Glutamatergic neuron (in vitro differentiated cells): ENCODE data around the gene PRELP. TPM values are rescaled to one million over a fixed set of nuclear protein-coding genes. Genes with fewer than 3 reads are reported as not detected.

ENCODE experiments used
- DNase-seq: peaks from one replicate; pipeline ENCODE4 v3.0.0; 2022
- H3K27ac Mint-ChIP-seq: one replicate; pipeline ENCODE4 v1.8.0; 2020; ENCODE audit warnings: mild to moderate bottlenecking, mixed read lengths, inconsistent platforms; ENCODE audit not compliant: unreplicated experiment
- H3K27me3 Mint-ChIP-seq: one replicate; pipeline ENCODE4 v1.8.0; 2020; ENCODE audit warnings: mild to moderate bottlenecking, moderate library complexity, mixed read lengths, inconsistent platforms; ENCODE audit not compliant: unreplicated experiment
- H3K36me3 Mint-ChIP-seq: one replicate; pipeline ENCODE4 v1.8.0; 2020; ENCODE audit warnings: mild to moderate bottlenecking, mixed read lengths, inconsistent platforms; ENCODE audit not compliant: unreplicated experiment
- H3K4me1 Mint-ChIP-seq: one replicate; pipeline ENCODE4 v1.8.0; 2020; ENCODE audit warnings: mild to moderate bottlenecking, low read depth, mixed read lengths, inconsistent platforms; ENCODE audit not compliant: unreplicated experiment
- H3K4me3 Mint-ChIP-seq: one replicate; pipeline ENCODE4 v1.8.0; 2020; ENCODE audit warnings: mild to moderate bottlenecking, mixed read lengths, inconsistent platforms; ENCODE audit not compliant: unreplicated experiment
- H3K9me3 Mint-ChIP-seq: one replicate; pipeline ENCODE4 v1.8.0; 2020; ENCODE audit warnings: mild to moderate bottlenecking, moderate library complexity, mixed read lengths, inconsistent platforms; ENCODE audit not compliant: unreplicated experiment
- long read RNA-seq: library from polyadenylated mRNA; unstranded; transcript quantifications from one replicate; pipeline ENCODE4 v2.0.0, GENCODE V29; 2020; ENCODE audit not compliant: unreplicated experiment
- total RNA-seq: library from RNA; stranded (reverse); fragmentation: NEBNext Ultra II Directional; extraction: Animal tissue kit (Norgen Biotek cat#: 25700); gene quantifications from one replicate; pipeline ENCODE4 v1.2.1, GENCODE V29; 2021; ENCODE audit not compliant: unreplicated experiment
- TF ChIP-seq, protein P1 (sequence below): fragments of 200-600 bp; sonication (generic); IDR thresholded peaks from one replicate; pipeline ENCODE4 v1.5.0; 2021; ENCODE audit not compliant: partially characterized antibody, unreplicated experiment

PRELP gene
- total RNA-seq, result not detected
- long read RNA-seq, result 0 reads

DNA sequence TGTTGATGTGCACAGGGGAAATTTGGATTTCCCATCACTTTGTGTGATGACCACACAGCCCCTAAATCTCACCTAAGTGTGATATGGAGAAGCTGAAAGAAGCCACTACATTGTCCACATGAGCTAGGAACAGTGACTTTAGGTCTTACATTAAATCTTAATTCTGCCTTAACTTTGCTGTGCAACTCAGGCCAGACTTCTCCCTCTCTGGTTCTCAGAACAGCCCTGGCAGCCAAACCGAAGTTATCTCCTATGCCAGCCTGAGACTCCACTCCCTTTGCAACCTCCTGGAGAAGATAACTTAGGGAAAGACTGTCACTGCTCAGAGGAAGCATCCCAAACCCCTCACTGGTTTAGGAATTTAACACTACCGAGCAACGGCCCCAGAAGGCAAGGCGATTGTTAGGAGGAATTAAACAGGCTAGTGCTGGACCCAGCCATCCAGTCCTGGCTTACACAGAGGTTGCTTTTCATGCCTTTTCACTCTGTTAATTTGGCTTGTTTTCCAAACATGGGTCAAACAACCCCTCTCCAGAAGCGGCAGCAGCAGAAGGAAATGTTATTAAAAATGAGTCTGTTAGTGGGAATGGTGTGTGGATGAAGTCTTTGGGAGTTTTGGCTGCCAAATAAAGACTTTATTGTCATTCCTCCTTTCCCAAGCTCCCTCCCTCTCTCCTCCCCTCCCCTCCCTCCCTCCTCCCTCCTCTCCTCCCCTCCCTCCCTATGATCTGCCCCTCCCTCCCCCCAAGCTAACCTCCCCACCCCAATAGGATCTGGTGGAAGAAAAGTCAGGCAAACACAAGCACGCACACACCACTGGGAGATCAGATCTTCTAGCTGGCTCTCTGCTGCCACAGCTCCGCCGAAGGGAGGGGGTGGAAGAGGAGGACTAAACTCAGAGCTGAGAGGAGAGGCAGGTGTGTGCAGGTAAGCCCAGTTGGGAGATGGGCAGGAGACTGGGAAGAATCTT lies at the start of gene PRELP:
PRELP (plus strand) TSS at position 795 of the 970 bp plus-strand sequence. CDS start 7,379 bp downstream, outside the sequence.
- H3K4me3 Mint-ChIP-seq, result no peak within 1 kb of the TSS
- peaks cover 6% of the 10 kb centered on the region for H3K4me1 Mint-ChIP-seq
- DNase-seq, result no peak
- peaks cover 5% of the 10 kb centered on the region for H3K27me3 Mint-ChIP-seq
- H3K27ac Mint-ChIP-seq, result no peak within 1 kb of the TSS
- TF ChIP-seq, protein P1, sequence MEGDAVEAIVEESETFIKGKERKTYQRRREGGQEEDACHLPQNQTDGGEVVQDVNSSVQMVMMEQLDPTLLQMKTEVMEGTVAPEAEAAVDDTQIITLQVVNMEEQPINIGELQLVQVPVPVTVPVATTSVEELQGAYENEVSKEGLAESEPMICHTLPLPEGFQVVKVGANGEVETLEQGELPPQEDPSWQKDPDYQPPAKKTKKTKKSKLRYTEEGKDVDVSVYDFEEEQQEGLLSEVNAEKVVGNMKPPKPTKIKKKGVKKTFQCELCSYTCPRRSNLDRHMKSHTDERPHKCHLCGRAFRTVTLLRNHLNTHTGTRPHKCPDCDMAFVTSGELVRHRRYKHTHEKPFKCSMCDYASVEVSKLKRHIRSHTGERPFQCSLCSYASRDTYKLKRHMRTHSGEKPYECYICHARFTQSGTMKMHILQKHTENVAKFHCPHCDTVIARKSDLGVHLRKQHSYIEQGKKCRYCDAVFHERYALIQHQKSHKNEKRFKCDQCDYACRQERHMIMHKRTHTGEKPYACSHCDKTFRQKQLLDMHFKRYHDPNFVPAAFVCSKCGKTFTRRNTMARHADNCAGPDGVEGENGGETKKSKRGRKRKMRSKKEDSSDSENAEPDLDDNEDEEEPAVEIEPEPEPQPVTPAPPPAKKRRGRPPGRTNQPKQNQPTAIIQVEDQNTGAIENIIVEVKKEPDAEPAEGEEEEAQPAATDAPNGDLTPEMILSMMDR, result no peak
- no peaks in the 10 kb centered on the region for H3K36me3 Mint-ChIP-seq
- peaks cover 9% of the 10 kb centered on the region for H3K9me3 Mint-ChIP-seq

DNA sequence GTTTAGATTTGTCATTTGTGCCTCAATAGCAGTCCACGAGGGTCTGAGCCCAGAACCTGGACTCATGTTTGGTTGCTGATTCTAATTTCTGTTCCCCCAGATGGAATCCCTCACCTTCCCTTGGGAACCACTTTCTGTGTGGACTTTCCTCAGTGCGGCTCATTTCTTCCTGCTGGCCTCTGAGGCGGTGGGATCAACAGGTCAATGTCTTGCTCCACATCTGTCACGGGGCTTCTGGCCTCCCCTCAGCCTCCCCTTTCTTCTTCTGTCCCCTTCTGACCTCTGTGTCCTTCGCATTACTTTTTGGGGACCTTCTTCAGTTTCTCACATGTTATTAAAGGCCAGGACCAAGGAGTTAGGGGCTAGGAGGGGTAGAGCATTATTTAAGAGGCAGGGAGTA lies 49.2 kb upstream of the PRELP start:
- DNase-seq, result no peak
- no peak overlapping the region for H3K4me3 Mint-ChIP-seq
- TF ChIP-seq, protein P1, result no peak
- peaks cover 18% of the 10 kb centered on the region for H3K4me1 Mint-ChIP-seq
- peaks cover 4% of the 10 kb centered on the region for H3K9me3 Mint-ChIP-seq
- H3K27me3 Mint-ChIP-seq, result peaks cover 4% of the 10 kb centered on the region
- H3K36me3 Mint-ChIP-seq, result no peaks in the 10 kb centered on the region
- H3K27ac Mint-ChIP-seq, result no peak overlapping the region

DNA sequence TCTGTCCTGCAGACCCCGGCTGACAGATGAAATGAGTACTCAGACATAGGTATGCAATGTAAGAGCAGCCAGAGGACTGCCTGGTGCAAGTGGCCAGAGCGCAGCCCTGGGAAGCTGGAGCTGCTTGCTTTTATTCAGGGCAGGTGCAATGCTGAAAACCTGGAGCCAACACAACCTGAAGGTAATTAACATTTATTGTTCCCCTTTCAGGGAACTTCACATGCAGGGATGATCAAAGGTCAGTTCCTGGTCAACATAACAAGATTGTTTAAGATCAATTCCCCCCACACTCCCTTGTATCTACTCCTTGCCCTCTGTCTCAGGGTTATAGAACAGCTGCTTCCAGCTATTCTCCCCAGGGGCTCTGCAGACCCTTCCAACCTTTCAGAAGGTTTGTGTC lies 48.7 kb upstream of the PRELP start:
- peaks cover 18% of the 10 kb centered on the region for H3K4me1 Mint-ChIP-seq
- H3K27me3 Mint-ChIP-seq, result peaks cover 4% of the 10 kb centered on the region
- no peak overlapping the region for H3K27ac Mint-ChIP-seq
- H3K4me3 Mint-ChIP-seq, result no peak overlapping the region
- peaks cover 4% of the 10 kb centered on the region for H3K9me3 Mint-ChIP-seq
- H3K36me3 Mint-ChIP-seq, result no peaks in the 10 kb centered on the region
- TF ChIP-seq, protein P1, result no peak
- DNase-seq, result no peak

DNA sequence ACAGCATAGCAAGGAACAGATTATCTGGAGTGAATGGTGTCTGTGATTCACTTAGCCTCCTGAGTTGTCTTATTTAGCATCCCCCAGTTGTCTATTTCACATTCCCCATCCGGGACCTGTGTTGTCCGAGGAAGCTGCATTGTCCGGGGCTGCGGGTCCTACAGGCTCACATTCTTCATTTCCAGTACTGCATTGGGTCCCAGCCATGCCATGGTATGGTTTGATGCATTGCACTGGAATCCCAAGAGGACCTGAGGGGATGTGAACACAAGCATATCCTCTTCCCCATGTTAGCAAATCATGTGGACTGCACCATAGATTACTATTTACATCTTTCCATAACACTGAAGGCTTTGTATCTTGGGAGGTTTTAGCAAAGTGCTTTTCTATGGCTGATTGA lies 48.2 kb upstream of the PRELP start:
- Mint-ChIP-seq H3K4me3 (no peak overlapping the region), H3K36me3 (no peaks in the 10 kb centered on the region), H3K27me3 (peaks cover 4% of the 10 kb centered on the region), H3K27ac (no peak overlapping the region), H3K4me1 (peaks cover 18% of the 10 kb centered on the region), H3K9me3 (peaks cover 2% of the 10 kb centered on the region)
- TF ChIP-seq, protein P1, result no peak
- no peak for DNase-seq
